Endometrial microvascular endothelial cells (primary cell): ENCODE measurements around the gene WDFY4. TPM values are rescaled to one million over a fixed set of nuclear protein-coding genes. Genes with fewer than 3 reads are reported as not detected.

ENCODE experiments used
- in situ Hi-C: cut with HindIII; loops from 2 replicates; pipeline ENCODE4 v1.10.0; 2017; ENCODE audit warnings: low sequenced_read_pairs, low pct_unique_long_range_greater_than_20kb; ENCODE audit errors: inconsistent ontology term
- total RNA-seq: library from RNA; depleted of rRNA; stranded (reverse); fragments of >200 nt; gene quantifications from one replicate; pipeline ENCODE4 v1.2.3, GENCODE V29; 2015; ENCODE audit errors: inconsistent ontology term

Gene WDFY4
- total RNA-seq, 1 donor from 2014 or later, result 13.4 TPM

DNA sequence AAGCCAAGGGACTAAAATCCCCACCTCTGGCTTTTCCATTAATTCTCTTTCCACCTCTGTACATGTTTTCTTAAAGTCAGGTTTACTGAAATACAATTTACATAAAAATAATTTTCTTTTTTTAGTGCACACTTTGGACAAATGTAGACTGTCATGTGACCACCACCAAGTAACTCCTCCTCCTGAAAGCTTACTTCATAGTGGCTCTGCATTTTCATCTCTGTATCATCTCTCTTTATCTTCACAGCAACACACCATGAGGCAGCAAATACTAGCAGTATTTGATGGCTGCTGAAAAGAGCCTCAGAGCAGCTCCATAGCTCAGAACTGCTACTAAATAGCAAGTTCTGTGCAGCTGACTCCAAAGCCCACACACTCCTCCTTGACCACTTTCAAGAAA, 17.3 kb downstream of the WDFY4 start:
- in situ Hi-C loops, result no loop called here

DNA sequence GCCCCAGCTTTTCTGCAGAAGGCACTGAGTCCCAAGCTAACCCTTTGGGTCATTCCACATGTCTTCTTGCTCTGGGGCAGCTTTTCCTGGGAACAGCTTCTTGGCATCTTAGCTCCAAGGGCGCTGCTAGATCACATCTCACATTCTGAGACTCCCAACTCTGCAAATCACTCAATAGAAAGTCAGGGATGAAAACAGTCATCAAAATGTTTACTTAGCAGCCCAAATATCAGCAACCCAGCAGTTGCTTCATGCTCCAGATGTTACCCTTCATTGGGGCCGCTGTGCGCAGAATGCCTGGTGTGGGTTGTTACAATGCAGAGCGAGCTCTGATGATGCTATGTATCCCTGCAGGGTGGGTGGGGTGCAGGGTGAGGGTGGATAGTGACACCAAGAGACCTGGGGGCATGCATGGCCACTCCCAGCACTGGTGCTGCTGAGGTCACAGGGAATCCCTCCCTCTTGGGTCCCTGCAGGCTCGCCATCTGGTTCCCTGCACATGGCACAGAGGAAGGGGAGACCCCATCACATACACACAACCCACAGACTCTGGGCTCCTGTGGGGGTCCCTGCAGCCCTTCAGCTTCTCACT, 19.0 kb downstream of the WDFY4 start:
- in situ Hi-C loops, result no loop called here

DNA sequence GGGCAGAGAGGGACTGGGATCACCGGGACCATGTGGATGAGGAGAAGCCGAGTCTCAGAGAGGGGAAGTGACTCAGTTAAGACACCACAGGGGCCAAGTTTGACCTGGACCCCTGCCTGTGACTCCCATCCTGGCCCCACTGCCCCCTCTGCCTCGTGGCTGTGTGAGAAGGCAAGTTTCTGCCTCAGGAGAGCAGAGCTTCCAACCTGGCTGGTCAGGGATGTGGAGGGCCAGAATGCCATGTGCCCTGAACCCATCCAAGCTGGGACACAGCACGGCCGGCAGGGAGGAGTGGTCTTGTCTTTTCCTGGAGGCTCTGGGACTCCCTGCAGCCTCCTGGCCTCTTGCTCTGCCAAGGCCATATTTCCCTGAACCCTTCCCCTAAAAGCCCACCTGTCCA, 19.5 kb downstream of the WDFY4 start:
- in situ Hi-C loops, result no loop called here

DNA sequence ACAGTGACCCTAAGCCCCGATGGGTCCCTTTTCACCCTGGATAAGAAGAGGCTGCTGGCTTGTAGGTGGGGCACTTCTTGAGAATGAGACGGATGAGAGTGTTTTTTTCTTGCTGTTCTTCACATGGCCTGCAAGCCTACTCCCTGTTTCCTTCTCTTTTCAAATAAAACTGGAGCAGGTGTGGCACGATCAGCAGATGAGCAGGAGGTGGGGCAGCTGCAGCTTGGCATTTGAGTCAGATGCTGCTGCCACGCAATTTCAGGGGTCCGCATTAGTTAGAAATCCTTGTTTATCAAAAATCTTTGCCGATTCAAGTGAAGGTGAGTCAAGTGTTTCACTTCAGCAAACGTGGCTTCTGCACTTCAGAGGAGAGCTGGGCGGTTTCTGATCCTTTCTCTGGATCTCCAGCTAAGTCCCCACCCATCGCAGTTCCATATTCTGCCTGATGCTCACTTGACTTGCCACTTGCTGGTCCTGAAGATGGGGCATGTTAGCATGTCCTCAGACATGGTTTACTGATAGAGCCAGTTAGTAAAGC, 20.8 kb downstream of the WDFY4 start:
- in situ Hi-C loops, result no loop called here

DNA sequence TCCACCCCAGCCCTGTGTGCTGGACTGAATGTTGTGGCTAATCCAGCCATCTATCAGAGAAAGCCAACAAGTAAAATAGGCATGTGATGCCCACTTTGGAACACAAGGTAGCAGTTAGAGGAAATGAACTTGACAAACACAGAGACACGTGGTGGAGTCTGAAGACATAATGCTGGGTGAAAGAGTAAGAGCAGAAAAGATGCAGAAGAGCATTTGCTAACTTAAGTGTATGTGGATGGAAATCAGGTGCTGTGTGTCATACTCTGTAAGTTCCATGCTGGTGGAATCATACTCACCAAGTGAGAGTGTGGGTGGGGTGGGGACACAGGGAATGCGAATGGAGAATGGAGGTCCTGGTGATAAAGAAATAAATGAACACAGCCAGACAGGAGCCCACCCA, 22.8 kb downstream of the WDFY4 start:
- in situ Hi-C loops, result no loop called here

DNA sequence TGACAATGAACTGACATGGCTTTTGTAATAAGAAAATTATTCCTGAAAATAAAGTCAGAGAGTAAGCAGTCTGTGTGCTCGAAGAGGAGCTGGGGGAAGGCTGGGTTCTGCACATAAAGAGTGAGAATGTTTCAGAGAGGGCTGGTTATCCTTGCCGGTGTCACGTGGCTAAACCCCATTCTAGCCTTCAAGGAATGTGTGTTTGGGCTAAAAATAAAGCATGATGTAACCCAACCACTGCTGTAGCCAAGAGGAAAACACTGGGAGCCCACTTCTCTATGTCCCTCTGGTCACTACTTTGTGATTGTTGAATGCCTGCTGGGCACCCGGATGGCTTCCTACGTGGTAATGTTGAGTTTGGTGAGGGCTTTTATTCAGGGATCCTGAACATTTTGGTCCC, 23.5 kb downstream of the WDFY4 start:
- in situ Hi-C loops, result no loop called here

DNA sequence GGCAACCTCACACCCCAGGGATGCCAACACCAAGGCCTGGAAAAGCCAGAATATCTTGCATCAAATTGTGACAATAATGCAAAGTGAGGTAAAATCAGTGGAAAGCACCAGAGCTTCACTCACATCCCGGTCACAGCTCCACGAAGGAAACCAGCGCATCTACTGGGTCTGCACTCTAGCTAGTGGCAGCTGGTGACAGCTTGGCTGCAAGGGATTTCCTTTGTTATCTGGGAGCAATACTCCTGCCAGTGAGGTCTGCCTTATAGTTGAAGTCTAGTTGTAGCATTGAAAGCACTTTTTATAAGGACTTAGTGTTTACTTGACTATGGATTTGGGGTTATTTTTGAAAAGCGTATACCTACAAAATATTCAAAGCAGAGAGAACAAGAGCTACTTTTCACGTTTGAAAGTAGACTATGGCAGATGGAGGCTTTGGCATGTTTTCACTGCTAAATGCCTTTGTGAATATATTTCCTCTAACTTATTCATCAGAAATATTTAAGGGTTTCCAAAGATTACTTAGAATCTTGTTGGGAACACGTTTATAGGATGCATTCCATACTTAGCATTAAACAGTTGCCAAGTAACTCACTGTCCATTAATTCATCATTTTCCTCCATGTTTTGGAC, 26.1 kb downstream of the WDFY4 start:
- in situ Hi-C loops, result no loop called here

DNA sequence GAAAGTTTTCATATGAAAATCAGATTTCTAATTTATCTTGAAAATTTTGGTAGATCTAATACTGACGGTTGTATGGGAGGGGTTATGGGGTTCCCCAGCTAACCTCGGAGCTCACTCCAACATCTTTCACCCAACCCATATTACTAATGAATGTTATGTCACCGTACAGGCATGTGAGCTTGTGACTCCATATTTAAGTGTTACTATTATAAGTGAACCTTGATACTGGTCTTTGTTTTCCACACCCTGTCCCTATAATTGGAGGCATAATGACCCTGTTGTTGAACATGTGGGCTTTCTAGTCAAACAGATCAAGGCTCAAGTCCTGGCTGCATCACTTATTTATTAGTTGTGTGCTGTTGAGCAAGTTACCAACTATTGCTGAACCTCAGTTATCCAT, 27.2 kb downstream of the WDFY4 start:
- in situ Hi-C loops, result no loop called here

DNA sequence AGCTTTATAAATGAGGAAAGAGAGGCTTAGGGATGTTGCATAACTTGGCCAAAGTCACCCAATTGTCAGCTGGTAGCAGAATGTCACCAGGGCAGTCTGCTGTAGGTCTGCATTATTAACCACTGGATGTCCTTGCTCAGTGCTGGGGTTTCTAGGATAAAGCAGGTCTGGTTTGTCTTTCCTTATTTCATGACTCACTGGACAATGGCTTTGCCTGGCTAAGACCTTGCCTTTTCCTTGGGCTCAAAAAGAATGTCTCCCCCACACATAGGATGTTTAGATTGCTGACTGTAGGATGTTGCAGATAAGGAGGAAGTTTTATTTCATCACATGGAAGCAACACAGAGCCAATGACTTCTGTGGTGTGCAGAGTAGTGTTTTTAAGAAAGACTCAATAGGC, 29.4 kb downstream of the WDFY4 start:
- in situ Hi-C loops, result no loop called here

DNA sequence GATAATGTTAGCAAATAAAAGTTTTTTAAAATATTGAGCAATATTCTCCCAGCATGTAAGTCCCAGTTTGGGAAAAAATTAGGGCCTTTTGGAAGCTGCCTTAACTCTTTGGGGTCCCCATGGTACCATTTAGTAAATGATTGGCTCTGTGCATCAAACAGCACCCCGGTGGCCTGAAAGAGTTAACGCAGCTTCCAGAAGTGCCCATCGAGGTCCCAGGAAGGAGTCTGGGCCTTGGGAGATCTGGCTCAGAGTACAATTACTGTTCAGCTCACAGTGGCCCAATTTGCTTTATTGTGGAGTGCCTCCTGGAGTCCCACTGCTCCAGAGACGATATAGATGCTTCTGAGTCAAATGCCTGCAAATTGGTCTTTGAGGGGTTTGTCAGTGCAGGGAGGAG, 31.7 kb downstream of the WDFY4 start:
- in situ Hi-C loops, result no loop called here

DNA sequence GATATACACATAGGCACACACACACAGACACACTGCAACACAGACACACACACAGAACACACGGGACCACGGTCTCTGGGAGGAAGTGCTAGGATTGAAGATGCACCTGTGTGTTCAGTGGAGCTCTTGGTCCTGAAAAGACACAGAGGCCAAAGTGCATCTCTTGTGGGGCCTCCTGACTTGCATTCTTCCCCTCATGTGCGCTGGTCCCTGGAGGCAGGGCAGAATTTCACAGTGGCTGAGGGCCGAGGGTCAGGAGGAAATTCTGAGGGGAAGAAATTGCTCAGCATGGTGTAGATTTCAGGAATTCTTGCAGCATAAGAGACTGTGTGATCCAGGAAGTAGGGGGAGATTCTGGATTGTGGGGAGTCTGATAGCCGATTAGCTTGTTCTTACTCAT, 35.9 kb downstream of the WDFY4 start:
- in situ Hi-C loops, result no loop called here

DNA sequence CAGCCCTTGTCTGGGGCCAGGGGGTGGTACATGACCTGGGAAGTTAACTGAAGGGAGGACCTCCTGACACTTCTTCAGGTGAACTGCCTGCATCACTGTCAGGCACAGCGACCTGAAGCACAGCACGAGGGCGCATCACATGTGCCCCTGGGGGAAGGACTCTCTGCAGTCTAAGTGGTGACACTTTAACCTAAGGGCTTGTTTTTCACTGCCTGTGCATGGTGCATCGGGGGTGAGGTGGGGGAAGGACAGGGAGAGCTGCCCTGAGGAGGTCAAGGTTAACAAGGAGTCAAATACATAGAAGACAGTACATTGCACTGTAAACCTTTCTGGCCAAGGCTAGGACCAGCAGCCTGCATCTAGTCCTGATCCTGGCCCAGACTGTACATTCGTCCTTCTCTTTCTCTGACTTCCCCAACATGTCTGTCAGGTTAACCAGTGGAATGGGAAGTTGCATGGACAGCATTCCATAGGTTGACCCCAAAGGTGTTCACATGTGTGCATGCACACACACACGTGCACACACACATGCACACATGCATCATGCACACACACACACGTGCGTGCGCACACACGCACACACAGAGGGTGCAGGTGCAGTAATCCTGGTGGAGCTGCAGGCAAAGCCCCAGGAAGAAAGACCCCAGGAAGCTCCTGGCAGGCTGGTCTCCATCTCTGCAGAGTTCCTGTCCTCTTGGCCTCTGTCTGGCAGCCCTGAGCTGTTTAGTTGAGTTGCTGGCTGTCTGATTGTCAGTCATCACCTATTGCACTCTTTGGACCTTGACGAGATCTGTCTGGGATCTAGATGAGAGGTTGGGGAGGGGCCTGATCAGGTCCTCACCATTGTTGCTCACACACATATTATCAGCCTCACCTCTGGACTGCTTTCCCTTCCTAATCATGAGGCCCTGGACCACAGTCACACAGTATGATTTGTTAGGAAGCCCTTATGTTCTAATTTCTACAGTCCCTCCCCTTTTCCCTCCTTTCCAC, 37.8 kb downstream of the WDFY4 start:
- in situ Hi-C loops, result no loop called here

DNA sequence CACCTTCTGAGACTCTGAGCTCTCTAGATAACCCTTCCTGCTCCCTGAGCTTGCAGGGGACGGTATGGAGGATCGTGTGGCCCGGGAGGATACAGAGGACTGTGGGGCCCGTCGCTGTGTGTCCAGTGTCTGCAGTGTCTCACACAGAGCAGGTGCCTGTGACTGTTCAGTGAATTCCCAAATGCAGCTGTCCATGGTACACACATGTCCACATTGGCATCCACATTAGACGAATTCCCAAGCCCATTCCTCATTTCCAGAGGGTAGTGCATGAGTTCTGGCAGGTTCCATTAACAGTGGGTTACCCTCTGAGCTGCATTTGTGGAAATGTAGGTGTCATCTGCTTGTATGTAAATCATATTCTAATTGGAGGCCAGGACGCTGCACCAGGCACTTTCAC, 39.5 kb downstream of the WDFY4 start:
- in situ Hi-C loops, result no loop called here

DNA sequence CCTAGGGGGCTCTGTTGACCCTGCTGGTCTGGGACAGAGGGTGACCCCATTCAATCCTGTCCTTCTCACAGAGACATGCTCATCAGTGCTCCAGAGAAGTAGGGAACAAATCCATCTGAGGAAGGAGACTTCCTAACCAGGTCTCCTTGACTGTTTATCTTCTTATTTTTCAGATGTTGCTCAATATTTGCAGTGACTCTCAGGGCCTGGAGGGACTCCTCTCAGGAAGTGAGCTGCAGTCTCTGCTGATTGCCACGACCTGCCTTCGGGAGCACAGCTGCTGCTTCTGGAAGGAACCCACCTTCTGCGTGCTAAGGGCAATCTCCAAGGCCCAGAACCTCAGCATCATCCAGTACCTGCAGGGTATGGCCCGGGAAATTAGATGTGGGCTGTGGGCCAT, 41.0 kb downstream of the WDFY4 start:
- in situ Hi-C loops, result no loop called here

DNA sequence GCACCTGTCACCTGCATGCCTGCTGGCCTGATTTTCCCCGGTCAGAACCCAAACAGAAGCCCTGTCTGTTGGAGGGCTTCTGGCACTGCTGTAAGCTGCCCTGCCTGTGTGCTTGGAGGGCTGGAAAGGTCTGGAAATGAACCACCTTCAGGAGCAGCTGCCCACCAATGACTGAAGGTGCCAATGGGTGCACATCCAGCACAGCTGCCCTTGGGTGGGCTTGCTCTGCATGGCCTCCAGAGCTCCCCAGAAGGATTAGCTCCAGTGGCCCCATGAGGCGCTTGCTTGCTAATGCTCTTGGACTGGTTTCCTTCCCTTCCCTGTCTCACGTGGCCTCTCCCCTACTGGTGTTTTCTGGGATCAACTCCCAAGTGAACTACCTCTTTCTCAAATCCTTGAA, 43.2 kb downstream of the WDFY4 start:
- in situ Hi-C loops, result no loop called here

DNA sequence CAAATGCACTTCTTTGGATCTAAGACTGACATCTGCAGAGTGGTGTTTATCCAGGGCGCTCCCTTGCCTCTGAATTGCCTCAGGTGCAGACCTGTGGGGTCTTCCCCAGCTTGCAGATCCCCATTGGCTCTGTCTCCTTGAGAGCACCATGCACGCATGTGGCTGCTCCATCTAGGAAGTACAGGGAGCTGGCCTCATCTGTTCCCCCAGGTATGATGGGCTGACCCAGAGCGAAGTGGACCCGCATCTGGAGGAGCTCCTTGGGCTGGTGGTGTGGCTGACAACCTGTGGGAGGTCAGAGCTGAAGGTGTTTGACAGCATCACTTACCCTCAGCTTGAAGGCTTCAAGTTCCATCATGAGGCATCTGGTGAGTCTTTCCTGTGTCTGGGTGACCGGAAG, 44.5 kb downstream of the WDFY4 start:
- in situ Hi-C loops, result no loop called here

DNA sequence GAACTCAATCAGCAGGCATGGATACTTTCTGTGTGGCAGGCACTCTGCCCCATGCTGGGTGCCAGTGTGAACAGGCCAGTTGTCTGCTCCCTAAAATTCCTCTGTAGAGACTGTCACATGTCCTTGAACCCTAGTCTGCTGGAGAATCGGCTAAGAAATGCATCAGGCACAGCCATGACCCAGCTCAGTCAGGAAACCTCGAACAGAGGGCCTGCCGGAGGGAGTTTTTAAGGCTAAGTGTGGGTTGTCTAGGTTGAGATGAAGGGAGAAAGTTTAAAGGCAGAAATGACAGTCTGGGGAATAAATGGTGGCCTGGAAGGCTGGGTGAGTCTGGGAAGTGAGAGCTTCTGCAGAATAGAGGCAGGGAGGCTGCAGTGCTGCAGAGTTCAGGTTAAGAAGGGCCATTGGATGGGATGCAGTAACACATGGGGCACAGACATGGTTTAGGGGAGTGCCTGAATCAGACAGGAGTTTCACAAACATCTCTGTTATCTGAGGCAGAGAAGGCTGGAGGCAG, 45.3 kb downstream of the WDFY4 start:
- in situ Hi-C loops, result no loop called here

DNA sequence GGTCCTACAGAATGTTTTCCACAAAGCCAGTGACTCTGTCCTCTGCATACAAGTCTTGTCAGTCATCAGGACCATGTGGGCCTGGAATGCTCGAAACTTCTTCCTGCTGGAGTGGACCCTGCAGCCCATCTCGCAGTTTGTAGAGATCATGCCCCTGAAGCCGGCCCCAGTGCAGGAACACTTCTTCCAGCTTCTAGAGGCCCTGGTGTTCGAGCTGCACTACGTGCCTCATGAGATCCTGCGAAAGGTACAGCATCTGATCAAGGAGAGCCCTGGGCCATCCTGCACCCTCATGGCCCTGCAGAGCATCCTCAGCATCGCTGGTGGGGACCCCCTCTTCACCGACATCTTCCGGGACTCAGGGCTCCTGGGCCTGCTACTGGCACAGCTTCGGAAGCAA, 46.5 kb downstream of the WDFY4 start:
- in situ Hi-C loops, result no loop called here

DNA sequence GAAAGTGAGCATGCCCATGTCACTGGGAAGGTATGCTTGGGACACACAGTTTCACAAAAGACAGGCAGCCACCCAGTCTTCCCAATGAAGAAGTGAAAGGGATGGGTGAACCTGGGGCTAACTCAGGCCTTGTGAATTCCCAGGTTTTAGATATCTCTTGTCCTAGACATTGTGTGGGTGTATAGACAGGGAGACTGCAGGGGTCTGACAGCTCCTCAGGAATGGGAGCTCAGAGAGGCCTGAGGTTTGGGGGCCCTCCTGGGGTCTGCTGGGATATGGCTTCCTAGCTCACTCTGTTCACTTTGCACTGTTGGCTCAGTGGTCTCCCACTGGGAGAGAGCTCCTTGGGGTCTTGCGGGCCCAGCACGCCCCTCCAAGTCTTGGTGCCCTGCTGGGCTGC, 47.0 kb downstream of the WDFY4 start:
- in situ Hi-C loops, result no loop called here

DNA sequence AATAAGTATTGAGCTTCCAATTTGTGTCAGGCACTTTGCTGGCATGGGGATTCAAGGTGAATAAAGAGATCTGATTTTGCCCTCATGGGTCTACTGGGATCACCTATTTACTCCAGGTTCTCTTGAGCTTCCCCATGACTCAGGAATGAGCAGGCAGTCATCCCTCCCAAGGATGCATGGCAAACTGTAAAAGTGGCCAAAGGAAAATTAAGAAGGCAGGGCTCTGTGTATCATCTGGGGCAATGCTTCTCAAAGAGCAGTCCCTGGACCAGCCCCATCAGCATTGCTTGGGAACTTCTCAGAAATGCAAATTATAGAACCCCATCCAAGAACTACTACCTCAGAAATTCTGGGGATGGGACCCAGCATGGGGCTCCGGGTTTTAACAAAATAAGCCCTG, 48.7 kb downstream of the WDFY4 start:
- in situ Hi-C loops, result no loop called here
